Measurements from ENCODE around the gene TSHZ3.

TSHZ3 gene

GRCh38 chr19:31349160-31349881 lies at the start of gene TSHZ3:
TSS of gene TSHZ3 (minus strand) at chr19:31349436. CDS start at chr19:31349219, 217 bp downstream.
- no peak for DNase-seq

GRCh38 chr19:31397308-31397707 lies 48.1 kb upstream of the TSHZ3 start:
- DNase-seq = no peak

- DNase-seq = no peak
Measured at GRCh38 chr19:31392464-31392863, 43.2 kb upstream of the TSHZ3 start.

- DNase-seq = no peak
Measured at GRCh38 chr19:31391518-31391917, 42.3 kb upstream of the TSHZ3 start.

GRCh38 chr19:31390711-31391110 lies 41.5 kb upstream of the TSHZ3 start:
- no peak for DNase-seq

- no peak for DNase-seq
Measured at GRCh38 chr19:31389874-31390273, 40.6 kb upstream of the TSHZ3 start.

GRCh38 chr19:31387717-31388301 lies 38.6 kb upstream of the TSHZ3 start:
- no peak for DNase-seq

GRCh38 chr19:31386806-31387205 lies 37.6 kb upstream of the TSHZ3 start:
- DNase-seq = no peak

GRCh38 chr19:31385744-31386143 lies 36.5 kb upstream of the TSHZ3 start:
- DNase-seq = no peak

GRCh38 chr19:31383553-31383952 lies 34.3 kb upstream of the TSHZ3 start:
- no peak for DNase-seq

- DNase-seq = no peak
Measured at GRCh38 chr19:31380854-31381253, 31.6 kb upstream of the TSHZ3 start.

GRCh38 chr19:31378404-31378803 lies 29.2 kb upstream of the TSHZ3 start:
- DNase-seq = no peak

GRCh38 chr19:31377736-31378135 lies 28.5 kb upstream of the TSHZ3 start:
- DNase-seq = no peak

- DNase-seq = no peak
Measured at GRCh38 chr19:31372246-31372781, 23.1 kb upstream of the TSHZ3 start.

- DNase-seq = no peak
Measured at GRCh38 chr19:31370216-31370615, 21.0 kb upstream of the TSHZ3 start.

GRCh38 chr19:31364963-31365362 lies 15.7 kb upstream of the TSHZ3 start:
- DNase-seq = no peak

- DNase-seq = no peak
Measured at GRCh38 chr19:31361728-31362127, 12.5 kb upstream of the TSHZ3 start.

GRCh38 chr19:31357315-31357673 lies 8.1 kb upstream of the TSHZ3 start:
- DNase-seq = no peak

GRCh38 chr19:31356587-31357314 lies 7.5 kb upstream of the TSHZ3 start:
- DNase-seq = peak; percentile 66

GRCh38 chr19:31355665-31356289 lies 6.5 kb upstream of the TSHZ3 start:
- no peak for DNase-seq

- DNase-seq = no peak
Measured at GRCh38 chr19:31354799-31355664, 5.8 kb upstream of the TSHZ3 start.

GRCh38 chr19:31354316-31354715 lies 5.1 kb upstream of the TSHZ3 start:
- no peak for DNase-seq

Data from hematopoietic multipotent progenitor cell treated with erythropoietin and hydrocortisone succinate and interleukin-3 and kit ligand, for 8 days (in vitro differentiated cells).